ENCODE measurements around the gene DSTN. TPM values are rescaled to one million over a fixed set of nuclear protein-coding genes. Genes with fewer than 3 reads are reported as not detected.
A peak's percentile ranks its signal among the peaks of the same experiment; 100 is the strongest.

The DSTN gene
- total RNA-seq (ENCODE audit: low replicate concordance): 193 and 287 TPM in 2 replicates
- long read RNA-seq, transcript DSTN-201 (4 exons, 3,617 nt): major isoform, 1,503 of 1,617 reads
- long read RNA-seq, transcript DSTN-203 (5 exons, 1,853 nt): minor isoform, 33 of 1,617 reads
- long read RNA-seq, partial matches to known transcripts: 30 of 1,617 reads
- long read RNA-seq, other reads (novel, unspliced or antisense): 51 of 1,617 reads

- Mint-ChIP-seq H3K9me3 (no peaks in the 10 kb centered on the region), H3K4me3 (peak within 1 kb of the TSS; percentile 97), H3K27ac (peak within 1 kb of the TSS; percentile 98), H3K4me1 (ENCODE audit: unreplicated experiment) (peaks cover 38% of the 10 kb centered on the region), H3K36me3 (peaks cover 6% of the 10 kb centered on the region), H3K27me3 (no peaks in the 10 kb centered on the region)
- peak; percentile 97 for DNase-seq (ENCODE audit: extremely low spot score, unreplicated experiment)
- no peak for TF ChIP-seq CTCF (conservative IDR thresholded peaks at IDR 0.05)
These were observed at the start of gene DSTN for GRCh38 chr20:17569616-17570346. TSS of gene DSTN (plus strand) at chr20:17570075. CDS start at chr20:17570209, 134 bp downstream.

DNA sequence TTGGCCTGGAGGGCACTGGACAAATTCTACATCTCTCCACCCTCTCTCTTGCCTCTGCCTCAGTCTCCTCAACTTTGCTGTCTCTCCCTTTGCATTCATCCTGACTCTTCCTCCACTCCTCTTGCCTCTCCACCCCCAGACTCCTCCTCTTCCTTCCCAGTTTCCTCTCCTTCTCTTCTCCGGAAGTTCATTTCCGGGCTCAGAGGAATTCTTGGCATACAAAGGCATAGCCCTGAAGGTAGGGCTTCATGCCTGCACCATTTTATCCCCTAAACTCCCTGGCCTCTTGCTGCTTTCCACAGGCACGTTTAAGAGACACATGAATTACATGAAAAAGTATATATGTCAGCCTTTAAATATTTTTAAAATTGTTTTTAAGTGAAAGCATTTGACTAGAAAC, 49.3 kb upstream of the DSTN start:
- H3K9me3 Mint-ChIP-seq: no peaks in the 10 kb centered on the region
- H3K36me3 Mint-ChIP-seq: no peaks in the 10 kb centered on the region
- H3K27ac Mint-ChIP-seq: no peak overlapping the region
- H3K27me3 Mint-ChIP-seq: peaks cover 4% of the 10 kb centered on the region
- no peaks in the 10 kb centered on the region for H3K4me1 Mint-ChIP-seq (ENCODE audit: unreplicated experiment)
- H3K4me3 Mint-ChIP-seq: no peak overlapping the region
- DNase-seq (ENCODE audit: extremely low spot score, unreplicated experiment): no peak
- no peak for TF ChIP-seq CTCF (conservative IDR thresholded peaks at IDR 0.05)

DNA sequence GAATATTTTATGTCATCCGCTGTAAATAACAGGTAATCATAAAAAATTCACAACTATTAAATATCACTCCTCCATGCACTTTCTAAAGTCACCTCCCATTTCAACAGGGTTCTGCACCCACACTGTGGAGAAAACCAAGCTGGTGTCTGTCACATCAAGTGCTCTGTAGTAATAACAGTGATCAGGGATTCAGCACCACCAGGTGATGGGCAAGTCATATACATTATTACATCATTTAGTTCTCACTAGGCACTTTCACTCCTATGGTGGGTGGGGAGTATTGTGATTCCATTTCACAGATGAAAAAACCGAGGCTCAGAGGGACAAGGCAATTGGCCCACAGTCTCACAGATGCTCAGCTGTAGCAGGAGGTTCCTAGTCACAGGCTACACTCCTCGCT, 47.3 kb upstream of the DSTN start:
- no peaks in the 10 kb centered on the region for H3K9me3 Mint-ChIP-seq
- no peaks in the 10 kb centered on the region for H3K36me3 Mint-ChIP-seq
- TF ChIP-seq CTCF (conservative IDR thresholded peaks at IDR 0.05): no peak
- no peak for DNase-seq (ENCODE audit: extremely low spot score, unreplicated experiment)
- no peak overlapping the region for H3K4me3 Mint-ChIP-seq
- no peaks in the 10 kb centered on the region for H3K4me1 Mint-ChIP-seq (ENCODE audit: unreplicated experiment)
- H3K27ac Mint-ChIP-seq: no peak overlapping the region
- H3K27me3 Mint-ChIP-seq: peaks cover 5% of the 10 kb centered on the region

DNA sequence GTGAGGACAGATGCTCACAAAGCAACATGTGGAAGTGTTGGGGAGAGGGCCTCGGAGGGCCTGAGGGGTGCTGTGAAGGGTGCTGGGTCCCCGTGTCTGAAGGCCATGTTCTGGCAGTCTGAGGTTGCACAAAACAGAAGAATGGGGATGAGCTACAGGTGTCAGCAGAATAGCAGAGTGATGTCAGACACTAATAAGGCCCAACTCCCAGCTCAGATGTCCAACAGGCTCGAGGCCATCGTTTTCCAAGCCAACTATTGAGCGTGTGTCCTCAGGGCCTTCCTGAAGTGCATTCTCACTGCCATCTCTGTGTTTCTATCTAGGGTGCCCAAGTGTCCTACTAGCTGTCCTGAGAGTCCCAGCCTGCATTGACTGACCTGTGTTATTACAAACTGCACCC, 46.5 kb upstream of the DSTN start:
- Mint-ChIP-seq H3K27ac (no peak overlapping the region), H3K9me3 (no peaks in the 10 kb centered on the region), H3K4me3 (no peak overlapping the region), H3K27me3 (peaks cover 5% of the 10 kb centered on the region), H3K36me3 (no peaks in the 10 kb centered on the region), H3K4me1 (ENCODE audit: unreplicated experiment) (no peaks in the 10 kb centered on the region)
- no peak for DNase-seq (ENCODE audit: extremely low spot score, unreplicated experiment)
- TF ChIP-seq CTCF (conservative IDR thresholded peaks at IDR 0.05): no peak

GRCh38 chr20:17524560-17524959, 45.3 kb upstream of the DSTN start:
- H3K27me3 Mint-ChIP-seq: peaks cover 5% of the 10 kb centered on the region
- H3K9me3 Mint-ChIP-seq: no peaks in the 10 kb centered on the region
- H3K36me3 Mint-ChIP-seq: no peaks in the 10 kb centered on the region
- H3K4me1 Mint-ChIP-seq (ENCODE audit: unreplicated experiment): no peaks in the 10 kb centered on the region
- H3K4me3 Mint-ChIP-seq: no peak overlapping the region
- peak overlapping the region; percentile 65 for H3K27ac Mint-ChIP-seq
- no peak for DNase-seq (ENCODE audit: extremely low spot score, unreplicated experiment)
- TF ChIP-seq CTCF (conservative IDR thresholded peaks at IDR 0.05): no peak

Data from type B pancreatic cell (in vitro differentiated cells).